Endodermal cell (in vitro differentiated cells): ENCODE measurements around the gene MT2A. TPM values are rescaled to one million over a fixed set of nuclear protein-coding genes. Genes with fewer than 3 reads are reported as not detected.

Experiments used
- DNase-seq: peaks from one replicate; pipeline ENCODE4 v3.0.0-alpha.2; 2017
- H3K27ac ChIP-seq: 2 replicates; pipeline ENCODE4 v1.5.1; 2013; ENCODE audit warnings: mild to moderate bottlenecking, low read depth, low read length, moderate library complexity
- H3K27me3 ChIP-seq: 2 replicates; pipeline ENCODE4 v1.6.1; 2013; ENCODE audit warnings: mild to moderate bottlenecking, low read length, moderate library complexity; ENCODE audit not compliant: insufficient read depth, control insufficient read depth, poor library complexity, severe bottlenecking
- H3K36me3 ChIP-seq: 2 replicates; pipeline ENCODE4 v1.7.0; 2013; ENCODE audit warnings: mild to moderate bottlenecking, low read length, moderate library complexity; ENCODE audit not compliant: control insufficient read depth, insufficient read depth
- H3K4me1 ChIP-seq: one replicate; pipeline ENCODE4 v1.7.0; 2013; ENCODE audit warnings: low read length; ENCODE audit not compliant: control insufficient read depth, insufficient read depth
- H3K4me3 ChIP-seq: 2 replicates; pipeline ENCODE4 v1.5.1; 2013; ENCODE audit warnings: mild to moderate bottlenecking, low read length, moderate library complexity
- H3K9ac ChIP-seq: 2 replicates; pipeline ENCODE4 v1.6.1; 2013; ENCODE audit warnings: mild to moderate bottlenecking, low read length, moderate library complexity; ENCODE audit not compliant: poor library complexity, severe bottlenecking; ENCODE audit errors: extremely low read depth
- H3K9me3 ChIP-seq: 2 replicates; pipeline ENCODE4 v1.6.1; 2013; ENCODE audit warnings: mild to moderate bottlenecking, low read length, moderate library complexity; ENCODE audit not compliant: control insufficient read depth
- H3K27ac Mint-ChIP-seq: 2 replicates; pipeline ENCODE4 v1.8.0; 2020; ENCODE audit warnings: mixed read lengths
- H3K27me3 Mint-ChIP-seq: 2 replicates; pipeline ENCODE4 v1.8.0; 2021; ENCODE audit warnings: mild to moderate bottlenecking, mixed read lengths; ENCODE audit not compliant: insufficient read depth
- H3K36me3 Mint-ChIP-seq: 2 replicates; pipeline ENCODE4 v1.8.0; 2020; ENCODE audit warnings: low read depth, mixed read lengths
- H3K4me1 Mint-ChIP-seq: 2 replicates; pipeline ENCODE4 v1.8.0; 2020; ENCODE audit warnings: mixed read lengths
- H3K4me3 Mint-ChIP-seq: 2 replicates; pipeline ENCODE4 v1.8.0; 2020; ENCODE audit warnings: mild to moderate bottlenecking, moderate library complexity, mixed read lengths
- H3K9me3 Mint-ChIP-seq: 2 replicates; pipeline ENCODE4 v1.8.0; 2020; ENCODE audit warnings: mild to moderate bottlenecking, mixed read lengths
- WGBS, 2 experiments: methylation state at CpG; one replicate each; pipeline versions ENCODE4 v1.1.5 to v1.1.7; 2013; ENCODE audit warnings: missing lambda C conversion rate in 2 of 2, mixed read lengths in 1 of 2; ENCODE audit not compliant: insufficient coverage in 1 of 2, insufficient read length in 1 of 2; 5-methylcytosine and 5-hydroxymethylcytosine counted together
- total RNA-seq, 2 donors: library from RNA; stranded (reverse); fragmentation: NEBNext Ultra II Directional in 1 of 2; extraction: Animal tissue kit (Norgen Biotek cat#: 25700) in 1 of 2; gene quantifications; 2 replicates in 1 of 2; 3 replicates in 1 of 2; pipeline ENCODE4 v1.2.1, GENCODE V29; 2021
- TF ChIP-seq, protein P1 (sequence below): fragments of 200-600 bp; sonication (generic); conservative IDR thresholded peaks from 2 replicates; pipeline ENCODE4 v1.5.0; 2021; ENCODE audit warnings: antibody characterized with exemption, mild to moderate bottlenecking

The MT2A gene
- total RNA-seq, 2 donors from 2014 or later = 6.8 TPM; not detected in 1

GRCh38 chr16:56639045-56639444 lies 30.7 kb downstream of the MT2A start:
- Mint-ChIP-seq H3K9me3 (no peaks in the 10 kb centered on the region), H3K27ac (no peak overlapping the region), H3K27me3 (peaks cover 100% of the 10 kb centered on the region), H3K4me3 (no peak overlapping the region), H3K4me1 (peaks cover 21% of the 10 kb centered on the region), H3K36me3 (no peaks in the 10 kb centered on the region)
- Histone ChIP-seq H3K9me3 (no peaks in the 10 kb centered on the region), H3K27ac (no peak overlapping the region), H3K4me1 (no peaks in the 10 kb centered on the region), H3K27me3 (peaks cover 100% of the 10 kb centered on the region), H3K4me3 (no peak overlapping the region), H3K36me3 (no peaks in the 10 kb centered on the region), H3K9ac (no peak overlapping the region)
- DNase-seq = no peak
- TF ChIP-seq, protein P1, sequence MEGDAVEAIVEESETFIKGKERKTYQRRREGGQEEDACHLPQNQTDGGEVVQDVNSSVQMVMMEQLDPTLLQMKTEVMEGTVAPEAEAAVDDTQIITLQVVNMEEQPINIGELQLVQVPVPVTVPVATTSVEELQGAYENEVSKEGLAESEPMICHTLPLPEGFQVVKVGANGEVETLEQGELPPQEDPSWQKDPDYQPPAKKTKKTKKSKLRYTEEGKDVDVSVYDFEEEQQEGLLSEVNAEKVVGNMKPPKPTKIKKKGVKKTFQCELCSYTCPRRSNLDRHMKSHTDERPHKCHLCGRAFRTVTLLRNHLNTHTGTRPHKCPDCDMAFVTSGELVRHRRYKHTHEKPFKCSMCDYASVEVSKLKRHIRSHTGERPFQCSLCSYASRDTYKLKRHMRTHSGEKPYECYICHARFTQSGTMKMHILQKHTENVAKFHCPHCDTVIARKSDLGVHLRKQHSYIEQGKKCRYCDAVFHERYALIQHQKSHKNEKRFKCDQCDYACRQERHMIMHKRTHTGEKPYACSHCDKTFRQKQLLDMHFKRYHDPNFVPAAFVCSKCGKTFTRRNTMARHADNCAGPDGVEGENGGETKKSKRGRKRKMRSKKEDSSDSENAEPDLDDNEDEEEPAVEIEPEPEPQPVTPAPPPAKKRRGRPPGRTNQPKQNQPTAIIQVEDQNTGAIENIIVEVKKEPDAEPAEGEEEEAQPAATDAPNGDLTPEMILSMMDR = no peak
- WGBS, 2 experiments = 73% methylated on average over 1 of the region's 1 CpG; no CpG with 5 or more reads in 1 of the 2 experiments

- TF ChIP-seq, protein P1 = no peak
- Histone ChIP-seq H3K27me3 (peaks cover 100% of the 10 kb centered on the region), H3K4me1 (no peaks in the 10 kb centered on the region), H3K4me3 (no peak overlapping the region), H3K9me3 (no peaks in the 10 kb centered on the region), H3K9ac (no peak overlapping the region), H3K27ac (no peak overlapping the region), H3K36me3 (no peaks in the 10 kb centered on the region)
- Mint-ChIP-seq H3K27ac (no peak overlapping the region), H3K36me3 (no peaks in the 10 kb centered on the region), H3K4me1 (peaks cover 17% of the 10 kb centered on the region), H3K9me3 (no peaks in the 10 kb centered on the region), H3K4me3 (no peak overlapping the region), H3K27me3 (peaks cover 100% of the 10 kb centered on the region)
- WGBS, 2 experiments = 92% methylated on average over 1 of the region's 1 CpG; no CpG with 5 or more reads in 1 of the 2 experiments
- DNase-seq = no peak
Measured at GRCh38 chr16:56640076-56640475, 31.7 kb downstream of the MT2A start.

GRCh38 chr16:56641166-56641565 lies 32.8 kb downstream of the MT2A start:
- Histone ChIP-seq H3K27ac (no peak overlapping the region), H3K36me3 (no peaks in the 10 kb centered on the region), H3K9ac (no peak overlapping the region), H3K27me3 (peaks cover 100% of the 10 kb centered on the region), H3K4me1 (no peaks in the 10 kb centered on the region), H3K9me3 (no peaks in the 10 kb centered on the region), H3K4me3 (no peak overlapping the region)
- no peak overlapping the region for H3K4me3 Mint-ChIP-seq
- TF ChIP-seq, protein P1 = no peak
- H3K4me1 Mint-ChIP-seq = peaks cover 16% of the 10 kb centered on the region
- DNase-seq = no peak
- peaks cover 100% of the 10 kb centered on the region for H3K27me3 Mint-ChIP-seq
- H3K27ac Mint-ChIP-seq = no peak overlapping the region
- no peaks in the 10 kb centered on the region for H3K9me3 Mint-ChIP-seq
- no peaks in the 10 kb centered on the region for H3K36me3 Mint-ChIP-seq
- WGBS, 2 experiments = 84 to 86% methylated on average over 2 of the region's 2 CpGs
